BLaER1 (cell line): Measurements from ENCODE around the gene KIAA0825.
"Not testable (repeated sequence)": the region's sequence is repeated elsewhere in the genome, so short reads cannot be mapped to it uniquely, and the experiment has no call there.

ENCODE experiments used
- H3K27ac ChIP-seq: shearing (Covaris generic); formaldehyde crosslinking; 2 replicates; pipeline ENCODE4 v1.8.1; 2022
- H3K27me3 ChIP-seq: shearing (Covaris generic); formaldehyde crosslinking; 2 replicates; pipeline ENCODE4 v1.8.1; 2022
- H3K36me3 ChIP-seq: shearing (Covaris generic); formaldehyde crosslinking; 2 replicates; pipeline ENCODE4 v1.8.1; 2022
- H3K4me1 ChIP-seq: shearing (Covaris generic); formaldehyde crosslinking; 2 replicates; pipeline ENCODE4 v1.8.1; 2022
- H3K4me2 ChIP-seq: shearing (Covaris generic); formaldehyde crosslinking; 2 replicates; pipeline ENCODE4 v1.8.1; 2022
- H3K4me3 ChIP-seq: shearing (Covaris generic); formaldehyde crosslinking; 2 replicates; pipeline ENCODE4 v1.8.1; 2022
- H3K9ac ChIP-seq: shearing (Covaris generic); formaldehyde crosslinking; 2 replicates; pipeline ENCODE4 v1.8.1; 2022
- H3K9me3 ChIP-seq: shearing (Covaris generic); formaldehyde crosslinking; 2 replicates; pipeline ENCODE4 v1.8.1; 2022
- H4K20me1 ChIP-seq: shearing (Covaris generic); formaldehyde crosslinking; 2 replicates; pipeline ENCODE4 v1.8.1; 2022
- Cebpa-rat ChIP-seq: shearing (Covaris generic); IDR thresholded peaks from 2 replicates; pipeline ENCODE4 v1.8.1; 2022

KIAA0825 gene

GRCh38 chr5:94361832-94362796 is 256.3 kb downstream of the KIAA0825 start:
- TF ChIP-seq Cebpa-rat: no peak
- no peak overlapping the region for H3K4me3 ChIP-seq
- no peaks in the 10 kb centered on the region for H3K27me3 ChIP-seq
- no peak overlapping the region for H3K9ac ChIP-seq
- H3K4me1 ChIP-seq: no peaks in the 10 kb centered on the region
- H4K20me1 ChIP-seq: no peaks in the 10 kb centered on the region
- H3K27ac ChIP-seq: no peak overlapping the region
- H3K4me2 ChIP-seq: no peak overlapping the region
- H3K9me3 ChIP-seq: no peaks in the 10 kb centered on the region
- no peaks in the 10 kb centered on the region for H3K36me3 ChIP-seq

GRCh38 chr5:94361161-94361560 is 257.2 kb downstream of the KIAA0825 start:
- Histone ChIP-seq H3K9me3 (no peaks in the 10 kb centered on the region), H3K4me1 (no peaks in the 10 kb centered on the region), H3K27me3 (no peaks in the 10 kb centered on the region), H3K36me3 (no peaks in the 10 kb centered on the region), H3K9ac (no peak overlapping the region), H3K27ac (no peak overlapping the region), H4K20me1 (no peaks in the 10 kb centered on the region), H3K4me3 (no peak overlapping the region), H3K4me2 (no peak overlapping the region)
- no peak for TF ChIP-seq Cebpa-rat

GRCh38 chr5:94360382-94361130 is 257.8 kb downstream of the KIAA0825 start:
- H3K4me1 ChIP-seq: no peaks in the 10 kb centered on the region
- H3K27me3 ChIP-seq: no peaks in the 10 kb centered on the region
- TF ChIP-seq Cebpa-rat: no peak
- no peak overlapping the region for H3K4me3 ChIP-seq
- no peaks in the 10 kb centered on the region for H4K20me1 ChIP-seq
- H3K9me3 ChIP-seq: no peaks in the 10 kb centered on the region
- H3K9ac ChIP-seq: no peak overlapping the region
- H3K4me2 ChIP-seq: no peak overlapping the region
- H3K27ac ChIP-seq: no peak overlapping the region
- H3K36me3 ChIP-seq: no peaks in the 10 kb centered on the region

- Histone ChIP-seq H3K4me3 (no peak overlapping the region), H3K9ac (no peak overlapping the region), H3K36me3 (no peaks in the 10 kb centered on the region), H3K27ac (no peak overlapping the region), H3K4me1 (no peaks in the 10 kb centered on the region), H3K27me3 (no peaks in the 10 kb centered on the region), H4K20me1 (no peaks in the 10 kb centered on the region), H3K4me2 (no peak overlapping the region), H3K9me3 (no peaks in the 10 kb centered on the region)
- TF ChIP-seq Cebpa-rat: no peak
These were observed 258.5 kb downstream of the KIAA0825 start for GRCh38 chr5:94359880-94360279.

GRCh38 chr5:94355811-94356210 is 262.6 kb downstream of the KIAA0825 start:
- no peak overlapping the region for H3K4me3 ChIP-seq
- no peak overlapping the region for H3K9ac ChIP-seq
- no peak overlapping the region for H3K4me2 ChIP-seq
- no peaks in the 10 kb centered on the region for H3K36me3 ChIP-seq
- H3K9me3 ChIP-seq: no peaks in the 10 kb centered on the region
- H3K4me1 ChIP-seq: no peaks in the 10 kb centered on the region
- H3K27me3 ChIP-seq: no peaks in the 10 kb centered on the region
- no peak for TF ChIP-seq Cebpa-rat
- H3K27ac ChIP-seq: no peak overlapping the region
- no peaks in the 10 kb centered on the region for H4K20me1 ChIP-seq

- not testable (repeated sequence) for H3K4me2 ChIP-seq, H3K9ac ChIP-seq, H3K9me3 ChIP-seq, H3K4me3 ChIP-seq, H3K36me3 ChIP-seq, H3K27ac ChIP-seq, H3K4me1 ChIP-seq, H3K27me3 ChIP-seq, H4K20me1 ChIP-seq
These were observed 263.4 kb downstream of the KIAA0825 start for GRCh38 chr5:94354837-94355485.

- no peak overlapping the region for H3K9ac ChIP-seq
- H3K4me2 ChIP-seq: no peak overlapping the region
- H3K27me3 ChIP-seq: no peaks in the 10 kb centered on the region
- no peak overlapping the region for H3K27ac ChIP-seq
- no peaks in the 10 kb centered on the region for H4K20me1 ChIP-seq
- no peaks in the 10 kb centered on the region for H3K4me1 ChIP-seq
- TF ChIP-seq Cebpa-rat: no peak
- no peak overlapping the region for H3K4me3 ChIP-seq
- H3K9me3 ChIP-seq: no peaks in the 10 kb centered on the region
- H3K36me3 ChIP-seq: no peaks in the 10 kb centered on the region
These were observed 264.8 kb downstream of the KIAA0825 start for GRCh38 chr5:94353605-94354004.

GRCh38 chr5:94347130-94347529 is 271.3 kb downstream of the KIAA0825 start:
- Histone ChIP-seq H3K9ac (no peak overlapping the region), H4K20me1 (no peaks in the 10 kb centered on the region), H3K27ac (no peak overlapping the region), H3K4me1 (no peaks in the 10 kb centered on the region), H3K36me3 (no peaks in the 10 kb centered on the region), H3K9me3 (no peaks in the 10 kb centered on the region), H3K27me3 (no peaks in the 10 kb centered on the region), H3K4me3 (no peak overlapping the region), H3K4me2 (no peak overlapping the region)
- no peak for TF ChIP-seq Cebpa-rat

GRCh38 chr5:94345257-94345656 is 273.1 kb downstream of the KIAA0825 start:
- TF ChIP-seq Cebpa-rat: no peak
- H3K27me3 ChIP-seq: no peaks in the 10 kb centered on the region
- H3K4me1 ChIP-seq: no peaks in the 10 kb centered on the region
- no peak overlapping the region for H3K4me2 ChIP-seq
- no peak overlapping the region for H3K27ac ChIP-seq
- no peak overlapping the region for H3K9ac ChIP-seq
- no peaks in the 10 kb centered on the region for H3K9me3 ChIP-seq
- H4K20me1 ChIP-seq: no peaks in the 10 kb centered on the region
- H3K36me3 ChIP-seq: no peaks in the 10 kb centered on the region
- H3K4me3 ChIP-seq: no peak overlapping the region

GRCh38 chr5:94337617-94338016 is 280.8 kb downstream of the KIAA0825 start:
- H3K36me3 ChIP-seq: no peaks in the 10 kb centered on the region
- H3K4me1 ChIP-seq: no peaks in the 10 kb centered on the region
- H4K20me1 ChIP-seq: no peaks in the 10 kb centered on the region
- H3K27ac ChIP-seq: no peak overlapping the region
- H3K9ac ChIP-seq: no peak overlapping the region
- no peak overlapping the region for H3K4me3 ChIP-seq
- TF ChIP-seq Cebpa-rat: no peak
- H3K4me2 ChIP-seq: no peak overlapping the region
- no peaks in the 10 kb centered on the region for H3K27me3 ChIP-seq
- no peaks in the 10 kb centered on the region for H3K9me3 ChIP-seq
